ENCODE measurements around the gene MRC1. TPM values are rescaled to one million over a fixed set of nuclear protein-coding genes. Genes with fewer than 3 reads are reported as not detected.

The MRC1 gene
- total RNA-seq, 1 donor from 2014 or later: 370 TPM

GRCh38 chr10:17891435-17891834, 82.3 kb downstream of the MRC1 start:
- no peaks in the 10 kb centered on the region for H3K4me1 ChIP-seq
- intact Hi-C loops (cut with DNase I): no loop called here
- no peaks in the 10 kb centered on the region for H3K36me3 ChIP-seq
- DNase-seq: no peak
- TF ChIP-seq, protein P1, sequence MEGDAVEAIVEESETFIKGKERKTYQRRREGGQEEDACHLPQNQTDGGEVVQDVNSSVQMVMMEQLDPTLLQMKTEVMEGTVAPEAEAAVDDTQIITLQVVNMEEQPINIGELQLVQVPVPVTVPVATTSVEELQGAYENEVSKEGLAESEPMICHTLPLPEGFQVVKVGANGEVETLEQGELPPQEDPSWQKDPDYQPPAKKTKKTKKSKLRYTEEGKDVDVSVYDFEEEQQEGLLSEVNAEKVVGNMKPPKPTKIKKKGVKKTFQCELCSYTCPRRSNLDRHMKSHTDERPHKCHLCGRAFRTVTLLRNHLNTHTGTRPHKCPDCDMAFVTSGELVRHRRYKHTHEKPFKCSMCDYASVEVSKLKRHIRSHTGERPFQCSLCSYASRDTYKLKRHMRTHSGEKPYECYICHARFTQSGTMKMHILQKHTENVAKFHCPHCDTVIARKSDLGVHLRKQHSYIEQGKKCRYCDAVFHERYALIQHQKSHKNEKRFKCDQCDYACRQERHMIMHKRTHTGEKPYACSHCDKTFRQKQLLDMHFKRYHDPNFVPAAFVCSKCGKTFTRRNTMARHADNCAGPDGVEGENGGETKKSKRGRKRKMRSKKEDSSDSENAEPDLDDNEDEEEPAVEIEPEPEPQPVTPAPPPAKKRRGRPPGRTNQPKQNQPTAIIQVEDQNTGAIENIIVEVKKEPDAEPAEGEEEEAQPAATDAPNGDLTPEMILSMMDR (IDR thresholded peaks at IDR 0.05): no peak
- H3K4me3 ChIP-seq: no peak overlapping the region
- no peaks in the 10 kb centered on the region for H3K27me3 ChIP-seq
- no peak for ATAC-seq
- H3K27ac ChIP-seq: no peak overlapping the region
- no peaks in the 10 kb centered on the region for H3K9me3 ChIP-seq

- no peaks in the 10 kb centered on the region for H3K27me3 ChIP-seq
- ATAC-seq (no peak), DNase-seq (no peak)
- no peaks in the 10 kb centered on the region for H3K9me3 ChIP-seq
- TF ChIP-seq, protein P1 (IDR thresholded peaks at IDR 0.05): no peak
- intact Hi-C loops (cut with DNase I): no loop called here
- H3K27ac ChIP-seq: no peak overlapping the region
- no peaks in the 10 kb centered on the region for H3K4me1 ChIP-seq
- no peak overlapping the region for H3K4me3 ChIP-seq
- peaks cover 3% of the 10 kb centered on the region for H3K36me3 ChIP-seq
Measured at GRCh38 chr10:17904564-17904963, 95.4 kb downstream of the MRC1 start.

DNA sequence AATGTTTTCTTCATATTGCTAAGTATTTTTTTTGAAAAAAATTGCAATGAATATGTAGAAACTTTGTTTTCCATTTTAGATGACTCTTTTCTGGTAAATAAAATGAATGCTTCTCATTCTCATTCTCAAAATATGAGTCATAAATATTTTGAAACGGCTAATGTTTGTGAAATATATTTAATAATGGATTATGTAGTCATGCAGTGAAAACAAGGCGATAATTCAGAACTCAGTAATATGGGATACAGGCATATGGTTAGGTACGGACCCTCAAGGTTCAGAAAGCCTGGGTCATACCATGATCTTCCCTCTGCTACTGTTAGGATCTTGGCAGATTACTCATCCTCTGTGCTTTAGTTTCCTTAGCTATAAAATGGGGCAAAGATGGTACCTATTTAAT, 96.3 kb downstream of the MRC1 start:
- Histone ChIP-seq H3K4me3 (no peak overlapping the region), H3K9me3 (no peaks in the 10 kb centered on the region), H3K27ac (no peak overlapping the region), H3K27me3 (no peaks in the 10 kb centered on the region), H3K4me1 (no peaks in the 10 kb centered on the region), H3K36me3 (peaks cover 3% of the 10 kb centered on the region)
- intact Hi-C loops (cut with DNase I): no loop called here
- DNase-seq: no peak
- TF ChIP-seq, protein P1 (IDR thresholded peaks at IDR 0.05): no peak
- no peak for ATAC-seq

- Histone ChIP-seq H3K4me3 (no peak overlapping the region), H3K27ac (no peak overlapping the region), H3K9me3 (no peaks in the 10 kb centered on the region), H3K36me3 (peaks cover 3% of the 10 kb centered on the region), H3K27me3 (no peaks in the 10 kb centered on the region), H3K4me1 (no peaks in the 10 kb centered on the region)
- no peak for DNase-seq
- no peak for ATAC-seq
- TF ChIP-seq, protein P1 (IDR thresholded peaks at IDR 0.05): no peak
- intact Hi-C loops (cut with DNase I): no loop called here
Measured at GRCh38 chr10:17906002-17906401, 96.9 kb downstream of the MRC1 start.

DNA sequence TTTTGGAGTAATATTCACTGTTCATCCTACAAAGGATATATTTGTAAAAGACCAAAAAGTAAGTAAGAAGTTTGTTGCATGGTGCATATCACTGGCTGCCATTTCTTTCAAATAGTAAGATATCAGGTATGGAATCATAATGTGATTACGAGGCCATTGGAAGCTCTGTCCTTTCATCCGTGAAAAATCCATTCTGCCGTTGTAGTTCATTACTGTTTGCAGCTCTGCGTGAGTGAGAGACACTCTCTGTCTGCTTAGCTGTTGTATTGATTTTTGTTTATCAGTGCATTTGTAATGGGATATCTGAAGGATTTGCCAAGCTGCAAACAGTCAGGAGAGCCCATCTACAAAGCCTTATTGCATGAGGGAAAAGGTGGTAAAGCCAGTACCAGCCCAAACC, 98.5 kb downstream of the MRC1 start:
- Histone ChIP-seq H3K9me3 (no peaks in the 10 kb centered on the region), H3K4me3 (no peak overlapping the region), H3K36me3 (peaks cover 3% of the 10 kb centered on the region), H3K27ac (no peak overlapping the region), H3K27me3 (no peaks in the 10 kb centered on the region), H3K4me1 (no peaks in the 10 kb centered on the region)
- ATAC-seq: no peak
- intact Hi-C loops (cut with DNase I): no loop called here
- no peak for DNase-seq
- TF ChIP-seq, protein P1 (IDR thresholded peaks at IDR 0.05): no peak

- H3K36me3 ChIP-seq: peaks cover 3% of the 10 kb centered on the region
- no peak overlapping the region for H3K27ac ChIP-seq
- intact Hi-C loops (cut with DNase I): no loop called here
- H3K4me3 ChIP-seq: no peak overlapping the region
- no peaks in the 10 kb centered on the region for H3K9me3 ChIP-seq
- DNase-seq (no peak), ATAC-seq (peak; percentile 53)
- H3K4me1 ChIP-seq: no peaks in the 10 kb centered on the region
- H3K27me3 ChIP-seq: no peaks in the 10 kb centered on the region
- TF ChIP-seq, protein P1 (IDR thresholded peaks at IDR 0.05): peak; percentile 51
Measured at GRCh38 chr10:17910125-17910789, 101.1 kb downstream of the MRC1 start.
